ENCODE measurements around the gene ZNF337. TPM values are rescaled to one million over a fixed set of nuclear protein-coding genes. Genes with fewer than 3 reads are reported as not detected.
"Not testable (repeated sequence)": the region's sequence is repeated elsewhere in the genome, so short reads cannot be mapped to it uniquely, and the experiment has no call there.

Gene ZNF337
- polyA plus RNA-seq, 5 donors: 44.7 to 54.4 (median 51.7) TPM

GRCh38 chr20:25697132-25697446, 436 bp upstream of the ZNF337 start:
- no peak for DNase-seq

GRCh38 chr20:25695532-25696370, 902 bp downstream of the ZNF337 start:
- DNase-seq: no peak

GRCh38 chr20:25692499-25692898, 4.2 kb downstream of the ZNF337 start:
- DNase-seq: no peak

DNA sequence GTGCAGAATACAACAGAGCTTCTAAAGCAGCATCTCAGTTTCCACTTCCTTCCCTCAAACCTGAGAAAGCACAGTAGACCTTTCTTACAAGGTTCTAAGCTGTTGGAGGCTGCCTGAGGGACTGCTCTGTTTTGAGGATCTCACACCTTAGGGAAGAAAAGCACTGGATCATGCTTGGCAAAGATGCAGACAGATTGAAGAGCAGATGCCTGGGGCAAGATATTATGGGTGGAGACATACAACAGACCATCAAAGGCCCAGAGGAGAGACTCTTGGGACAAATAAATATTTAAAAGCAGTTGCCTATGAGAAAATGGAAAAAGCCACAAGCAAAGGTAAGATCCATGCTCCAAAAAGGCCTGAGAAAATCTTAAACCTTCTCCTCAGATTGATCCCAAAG, 6.2 kb downstream of the ZNF337 start:
- no peak for DNase-seq

GRCh38 chr20:25686081-25687067, 10.3 kb downstream of the ZNF337 start:
- DNase-seq: no peak

GRCh38 chr20:25685276-25686080, 11.2 kb downstream of the ZNF337 start:
- DNase-seq: no peak

DNA sequence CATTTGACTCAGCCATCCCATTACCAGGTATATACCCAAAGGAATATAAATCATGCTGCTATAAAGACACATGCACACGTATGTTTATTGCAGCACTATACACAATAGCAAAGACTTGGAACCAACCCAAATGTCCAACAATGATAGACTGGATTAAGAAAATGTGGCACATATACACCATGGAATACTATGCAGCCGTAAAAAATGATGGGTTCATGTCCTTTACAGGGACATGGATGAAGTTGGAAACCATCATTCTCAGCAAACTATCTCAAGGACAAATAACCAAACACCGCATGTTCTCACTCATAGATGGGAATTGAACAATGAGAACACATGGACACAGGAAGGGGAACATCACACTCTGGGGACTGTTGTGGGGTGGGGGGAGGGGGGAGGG, 12.8 kb downstream of the ZNF337 start:
- DNase-seq: not testable (repeated sequence)

DNA sequence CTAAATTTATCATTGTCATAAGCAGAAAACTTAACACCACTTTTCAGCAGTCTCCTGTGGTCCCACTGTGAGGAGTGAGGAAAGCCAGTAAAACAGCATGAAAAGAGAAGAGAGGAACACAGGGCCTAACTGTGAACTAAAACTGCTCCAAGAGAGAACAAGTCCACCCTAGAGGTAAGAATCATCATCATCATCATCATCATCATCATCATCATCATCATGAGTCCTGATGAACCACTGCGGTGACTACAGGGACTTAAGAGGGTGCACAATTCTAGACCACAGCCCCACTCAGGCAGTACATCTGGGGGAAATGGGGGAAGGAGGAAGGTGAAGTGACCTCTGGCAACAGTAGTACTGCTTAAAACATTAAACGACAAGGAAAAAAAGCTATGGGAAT, 13.6 kb downstream of the ZNF337 start:
- DNase-seq: no peak

- no peak for DNase-seq
These were observed 20.4 kb downstream of the ZNF337 start for GRCh38 chr20:25676164-25676809.

DNA sequence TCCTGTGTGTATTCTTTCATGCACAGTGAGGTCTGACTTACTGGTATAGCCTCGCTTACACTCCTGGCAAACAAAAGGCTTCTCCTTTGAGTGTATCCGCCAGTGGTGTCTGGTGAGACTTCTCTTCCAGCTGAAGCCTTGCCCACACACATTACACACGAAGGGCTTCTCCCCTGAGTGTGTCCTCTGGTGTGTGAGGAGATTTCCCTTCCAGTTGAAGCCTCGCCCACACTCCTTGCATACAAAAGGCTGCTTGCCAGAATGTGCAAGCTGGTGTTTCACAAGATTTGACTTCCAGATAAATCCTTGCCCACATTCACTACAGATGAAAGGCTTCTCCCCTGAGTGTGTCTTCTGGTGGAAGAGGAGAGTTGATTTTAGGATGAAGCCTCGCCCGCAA, 21.5 kb downstream of the ZNF337 start:
- no peak for DNase-seq

- DNase-seq: no peak
These were observed 23.9 kb downstream of the ZNF337 start for GRCh38 chr20:25672659-25673235.

DNA sequence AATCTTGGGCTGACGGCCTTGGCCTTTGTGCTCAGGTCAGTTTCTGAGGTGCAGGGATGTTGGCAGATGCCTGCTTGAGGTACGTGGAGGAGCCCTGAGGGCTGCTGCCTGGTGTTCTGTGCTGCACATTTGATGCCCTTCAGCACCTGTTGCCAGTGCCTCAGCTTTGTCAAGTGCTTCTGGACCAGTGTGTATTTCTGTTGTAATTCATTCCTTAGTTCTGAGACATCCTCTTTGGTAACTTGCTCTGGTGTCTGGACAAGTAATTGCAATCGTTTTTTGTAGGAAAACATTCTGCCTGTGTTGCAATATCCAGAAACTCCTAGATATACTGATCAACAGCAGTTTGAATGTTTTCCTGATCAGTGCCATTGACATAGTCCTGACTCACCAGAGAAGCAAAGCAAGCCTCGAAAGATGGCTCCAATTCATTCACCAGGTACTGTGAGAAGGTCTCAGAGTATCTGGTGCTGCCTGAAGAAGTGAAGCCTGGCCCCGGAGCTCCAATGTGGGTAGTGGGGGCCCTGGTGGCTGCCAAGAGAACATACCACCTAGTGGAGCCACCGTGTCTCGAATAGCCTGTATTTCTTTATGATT, 26.7 kb downstream of the ZNF337 start:
- DNase-seq: no peak

GRCh38 chr20:25668446-25668845, 28.2 kb downstream of the ZNF337 start:
- DNase-seq: no peak

GRCh38 chr20:25659999-25660398, 36.7 kb downstream of the ZNF337 start:
- DNase-seq: no peak

DNA sequence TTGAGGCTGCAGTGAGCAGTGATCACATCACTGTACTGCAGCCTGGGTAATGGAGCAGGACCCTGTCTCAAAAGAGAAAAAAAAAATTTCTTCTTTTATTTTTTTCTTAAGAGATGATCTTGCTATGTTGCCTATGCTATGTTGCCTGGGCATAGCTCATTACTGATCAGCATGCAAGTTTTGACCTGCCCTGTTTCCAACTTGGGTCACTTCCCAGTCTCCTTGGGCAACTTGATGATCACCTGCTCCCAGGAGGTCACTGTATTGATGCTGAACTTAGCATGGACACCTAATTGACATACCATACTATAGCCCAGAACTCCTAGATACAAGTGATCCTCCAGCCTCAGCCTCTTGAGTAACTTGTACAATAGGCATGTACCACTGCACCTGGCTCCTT, 42.2 kb downstream of the ZNF337 start:
- DNase-seq: no peak

DNA sequence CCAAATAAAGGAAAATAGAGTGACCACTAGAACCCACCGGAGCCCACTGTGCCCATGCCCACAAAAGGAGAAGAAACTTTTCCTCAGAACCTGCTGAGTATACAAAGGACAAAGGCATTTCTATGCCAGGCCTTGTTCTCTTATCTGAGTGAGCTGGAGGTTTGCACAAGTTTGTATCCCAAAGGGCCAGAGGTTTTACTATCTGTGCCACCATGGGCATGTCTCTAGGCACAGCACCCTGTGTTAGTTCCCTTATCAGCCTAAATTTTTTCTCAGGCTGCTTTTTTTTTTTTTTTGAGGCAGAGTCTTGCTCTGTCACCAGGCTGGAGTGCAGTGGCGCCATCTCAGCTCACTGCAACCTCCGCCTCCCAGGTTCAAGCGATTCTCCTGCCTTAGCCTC, 43.8 kb downstream of the ZNF337 start:
- DNase-seq: not testable (repeated sequence)

DNA sequence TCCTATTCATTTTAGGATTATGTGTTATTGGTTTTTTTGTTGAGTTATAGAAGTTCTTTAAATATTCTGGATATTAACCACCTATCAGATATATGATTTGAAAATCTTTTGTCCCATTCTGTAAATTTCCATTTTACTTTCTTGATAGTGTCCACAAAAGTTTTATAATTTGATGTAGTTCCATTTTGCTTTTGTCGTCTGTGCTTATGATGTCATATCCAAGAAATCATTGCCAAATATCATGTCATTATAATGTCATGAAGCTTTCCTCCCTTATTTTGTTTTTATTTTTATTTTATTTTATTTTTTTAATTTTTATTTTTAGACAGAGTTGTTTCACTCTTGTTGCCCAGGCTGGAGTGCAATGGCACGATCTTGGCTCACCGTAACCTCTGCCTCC, 51.8 kb downstream of the ZNF337 start:
- DNase-seq: no peak

DNA sequence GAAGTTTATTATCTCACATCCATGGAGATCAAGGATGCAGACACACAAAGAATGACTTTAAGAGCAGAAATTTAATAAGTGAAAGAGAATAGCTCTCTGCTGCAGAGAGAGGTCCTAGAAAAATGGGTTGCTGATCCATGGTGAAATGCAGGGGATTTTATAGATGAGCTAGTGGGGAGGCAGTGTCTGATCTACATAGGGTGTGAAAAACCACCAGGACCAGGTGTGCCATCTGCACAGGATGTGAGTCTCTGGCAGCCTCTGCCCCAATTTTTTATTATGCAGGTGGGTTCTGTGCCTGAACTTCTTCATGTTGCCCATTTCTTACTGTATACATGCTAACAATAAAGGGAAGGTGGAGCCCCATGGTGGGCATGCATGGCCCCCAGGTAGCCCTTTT, 52.9 kb downstream of the ZNF337 start:
- no peak for DNase-seq

GRCh38 chr20:25637247-25637646, 59.4 kb downstream of the ZNF337 start:
- no peak for DNase-seq

DNA sequence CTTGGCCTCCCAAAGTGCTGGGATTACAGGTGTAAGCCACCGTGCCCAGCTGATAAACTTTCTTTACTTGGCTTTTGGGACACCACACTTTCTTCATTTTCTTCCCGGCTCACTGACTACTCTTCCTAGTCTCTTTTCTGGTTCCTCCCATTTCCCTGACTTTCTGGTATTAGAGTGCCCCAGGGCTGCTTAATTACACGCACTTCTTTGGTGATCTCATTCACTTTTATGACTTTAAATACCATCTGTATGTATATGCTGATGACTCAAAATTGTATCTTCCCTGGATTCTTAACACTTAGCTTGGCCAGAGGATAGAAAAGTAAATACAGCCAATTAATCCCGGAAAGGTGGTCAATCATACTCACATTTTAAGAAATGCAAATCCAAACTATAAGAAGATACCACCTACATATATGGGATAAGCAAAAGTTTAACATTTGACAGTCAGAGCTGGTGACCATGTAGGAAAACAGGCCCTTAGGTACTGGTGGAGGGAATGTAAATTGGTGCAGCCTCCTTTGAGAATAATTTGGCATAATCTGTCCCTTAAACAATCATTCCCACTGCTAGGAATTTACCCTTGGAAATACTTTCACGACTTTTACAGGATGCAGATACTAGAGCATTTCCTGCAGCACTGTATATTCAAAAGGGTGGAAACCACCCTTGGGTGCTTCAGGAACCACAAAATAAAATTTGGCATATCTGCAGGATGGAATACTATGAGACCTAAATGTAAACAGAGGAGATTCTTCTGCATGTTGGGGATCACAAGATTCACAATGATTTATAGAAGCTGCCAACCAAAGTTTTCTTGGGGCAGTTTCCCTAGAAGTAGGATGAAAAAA, 63.5 kb downstream of the ZNF337 start:
- no peak for DNase-seq
